Measurements from ENCODE around the gene TOGARAM2. TPM values are rescaled to one million over a fixed set of nuclear protein-coding genes. Genes with fewer than 3 reads are reported as not detected.

TOGARAM2 gene
- total RNA-seq, 2 experiments from 2014 or later, result 0.03 TPM; not detected in 1

DNA sequence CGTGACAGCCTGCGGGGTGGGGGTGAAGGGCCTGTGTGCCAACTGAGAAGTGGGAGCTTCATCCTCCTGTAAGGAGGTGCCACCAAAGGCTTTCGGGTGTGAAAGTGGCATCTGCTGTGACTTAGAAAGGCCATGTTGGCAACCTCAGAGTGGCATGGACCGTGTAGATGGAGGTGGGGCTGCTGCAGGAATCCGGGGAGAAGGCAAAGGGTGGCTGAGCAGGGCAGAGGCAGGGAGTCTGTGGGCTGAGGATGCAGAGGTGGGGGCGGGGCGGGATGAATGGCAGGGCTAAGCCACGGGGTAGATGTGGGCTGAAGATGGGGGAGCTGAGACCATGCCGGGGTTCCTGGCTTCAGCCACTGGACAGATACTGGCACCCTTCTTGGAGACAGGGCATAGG is 28.2 kb downstream of the TOGARAM2 start:
- POLR2A ChIA-PET, result no interaction called here
- no peaks in the 10 kb centered on the region for H3K4me1 ChIP-seq (ENCODE audit: insufficient read depth, low read length, poor library complexity, severe bottlenecking)
- H3K9me2 ChIP-seq (ENCODE audit: insufficient read depth, low read length), result no peaks in the 10 kb centered on the region
- H3K79me2 ChIP-seq (ENCODE audit: insufficient read depth, low read depth, low read length), result no peaks in the 10 kb centered on the region
- BruUV-seq (replicated peaks), result no TSS peak
- H3K36me3 ChIP-seq (ENCODE audit: insufficient read depth, low read length), result no peaks in the 10 kb centered on the region
- H3K4me2 ChIP-seq (ENCODE audit: low read length), result no peak overlapping the region
- no peaks in the 10 kb centered on the region for H3K9me3 ChIP-seq (ENCODE audit: low read length)
- H4K20me1 ChIP-seq (ENCODE audit: insufficient read depth, low read length), result no peaks in the 10 kb centered on the region
- TF ChIP-seq EZH2phosphoT487 (IDR thresholded peaks at IDR 0.05; ENCODE audit: borderline replicate concordance, low read depth, low read length), result no peak
- TF ChIP-seq, protein P1, sequence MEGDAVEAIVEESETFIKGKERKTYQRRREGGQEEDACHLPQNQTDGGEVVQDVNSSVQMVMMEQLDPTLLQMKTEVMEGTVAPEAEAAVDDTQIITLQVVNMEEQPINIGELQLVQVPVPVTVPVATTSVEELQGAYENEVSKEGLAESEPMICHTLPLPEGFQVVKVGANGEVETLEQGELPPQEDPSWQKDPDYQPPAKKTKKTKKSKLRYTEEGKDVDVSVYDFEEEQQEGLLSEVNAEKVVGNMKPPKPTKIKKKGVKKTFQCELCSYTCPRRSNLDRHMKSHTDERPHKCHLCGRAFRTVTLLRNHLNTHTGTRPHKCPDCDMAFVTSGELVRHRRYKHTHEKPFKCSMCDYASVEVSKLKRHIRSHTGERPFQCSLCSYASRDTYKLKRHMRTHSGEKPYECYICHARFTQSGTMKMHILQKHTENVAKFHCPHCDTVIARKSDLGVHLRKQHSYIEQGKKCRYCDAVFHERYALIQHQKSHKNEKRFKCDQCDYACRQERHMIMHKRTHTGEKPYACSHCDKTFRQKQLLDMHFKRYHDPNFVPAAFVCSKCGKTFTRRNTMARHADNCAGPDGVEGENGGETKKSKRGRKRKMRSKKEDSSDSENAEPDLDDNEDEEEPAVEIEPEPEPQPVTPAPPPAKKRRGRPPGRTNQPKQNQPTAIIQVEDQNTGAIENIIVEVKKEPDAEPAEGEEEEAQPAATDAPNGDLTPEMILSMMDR (conservative IDR thresholded peaks at IDR 0.05; ENCODE audit: low read length), result no peak
- intact Hi-C loops (cut with micrococcal nuclease; ENCODE audit: unreplicated experiment), result no loop called here
- no peak overlapping the region for H3K27ac ChIP-seq (ENCODE audit: low read depth, low read length, poor library complexity, severe bottlenecking)
- DNase-seq (ENCODE audit: low spot score), result no peak
- no peak overlapping the region for H3K4me3 ChIP-seq (ENCODE audit: low read depth, low read length, poor library complexity, severe bottlenecking)
- CTCF ChIA-PET (ENCODE audit: unreplicated experiment), result no interaction called here
- H2AFZ ChIP-seq (ENCODE audit: low read length), result no peak overlapping the region

DNA sequence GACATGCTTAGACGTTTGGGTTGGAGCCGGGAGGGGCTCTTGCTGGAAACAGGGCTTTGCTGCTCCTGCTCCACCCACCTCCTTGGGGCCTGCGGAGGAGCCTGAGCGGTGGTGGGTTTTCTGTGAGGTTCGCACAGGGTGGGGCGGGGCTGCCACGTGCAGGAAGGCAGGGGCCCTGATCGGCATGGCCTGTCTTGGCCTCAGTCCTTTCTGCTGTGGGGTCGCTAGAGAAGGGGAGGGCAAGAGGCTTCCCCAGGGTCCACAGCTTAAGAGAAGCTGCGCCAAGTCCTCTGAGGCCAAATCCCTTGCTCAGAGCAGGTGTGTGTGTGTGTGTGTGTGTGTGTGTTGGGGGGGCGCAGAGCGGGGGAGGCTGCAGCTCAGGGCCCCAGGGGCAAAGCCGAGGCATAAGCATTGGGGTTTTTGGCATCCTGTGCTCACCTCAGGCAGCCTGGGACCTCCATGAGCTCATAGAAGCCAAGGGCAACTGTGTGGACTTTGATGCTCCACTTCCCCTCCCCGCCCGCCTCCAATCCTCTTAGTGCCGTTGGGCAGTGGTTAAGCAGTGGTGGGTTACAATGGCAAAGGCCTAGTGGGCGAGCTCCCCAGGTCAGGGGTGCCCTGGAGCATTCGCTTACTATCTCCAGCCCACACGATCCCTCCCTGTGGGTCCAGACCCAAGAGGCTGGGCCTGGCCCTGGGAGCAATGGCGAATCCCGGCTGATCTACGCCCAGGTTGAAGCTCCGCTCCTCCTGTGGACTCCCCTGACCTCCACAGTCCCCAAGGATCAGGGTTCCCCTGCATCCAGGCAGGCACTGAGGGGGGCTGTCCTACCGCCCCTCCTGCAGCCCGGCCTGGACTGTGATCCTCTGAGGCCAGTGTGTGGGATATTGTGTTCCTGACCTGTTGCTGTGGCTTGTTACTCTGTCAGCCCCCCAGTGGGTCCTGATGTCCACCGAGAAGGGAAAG is 28.9 kb downstream of the TOGARAM2 start:
- ChIA-PET CTCF (ENCODE audit: unreplicated experiment) (no interaction called here), POLR2A (interaction anchor here (0.7 kb wide), 1 partner anchor 970 kb away, joined by 4 read pairs; no protein-coding TSS in a partner anchor)
- Histone ChIP-seq H3K27ac (ENCODE audit: low read depth, low read length, poor library complexity, severe bottlenecking) (no peak overlapping the region), H2AFZ (ENCODE audit: low read length) (no peak overlapping the region), H3K4me3 (ENCODE audit: low read depth, low read length, poor library complexity, severe bottlenecking) (no peak overlapping the region), H4K20me1 (ENCODE audit: insufficient read depth, low read length) (no peaks in the 10 kb centered on the region), H3K79me2 (ENCODE audit: insufficient read depth, low read depth, low read length) (no peaks in the 10 kb centered on the region), H3K9me2 (ENCODE audit: insufficient read depth, low read length) (no peaks in the 10 kb centered on the region), H3K9me3 (ENCODE audit: low read length) (no peaks in the 10 kb centered on the region), H3K36me3 (ENCODE audit: insufficient read depth, low read length) (no peaks in the 10 kb centered on the region), H3K4me2 (ENCODE audit: low read length) (no peak overlapping the region), H3K4me1 (ENCODE audit: insufficient read depth, low read length, poor library complexity, severe bottlenecking) (no peaks in the 10 kb centered on the region)
- no peak for DNase-seq (ENCODE audit: low spot score)
- BruUV-seq (replicated peaks), result no TSS peak
- intact Hi-C loops (cut with micrococcal nuclease; ENCODE audit: unreplicated experiment), result no loop called here
- TF ChIP-seq EZH2phosphoT487 (IDR thresholded peaks at IDR 0.05; ENCODE audit: borderline replicate concordance, low read depth, low read length), result no peak
- TF ChIP-seq, protein P1 (conservative IDR thresholded peaks at IDR 0.05; ENCODE audit: low read length), result no peak

DNA sequence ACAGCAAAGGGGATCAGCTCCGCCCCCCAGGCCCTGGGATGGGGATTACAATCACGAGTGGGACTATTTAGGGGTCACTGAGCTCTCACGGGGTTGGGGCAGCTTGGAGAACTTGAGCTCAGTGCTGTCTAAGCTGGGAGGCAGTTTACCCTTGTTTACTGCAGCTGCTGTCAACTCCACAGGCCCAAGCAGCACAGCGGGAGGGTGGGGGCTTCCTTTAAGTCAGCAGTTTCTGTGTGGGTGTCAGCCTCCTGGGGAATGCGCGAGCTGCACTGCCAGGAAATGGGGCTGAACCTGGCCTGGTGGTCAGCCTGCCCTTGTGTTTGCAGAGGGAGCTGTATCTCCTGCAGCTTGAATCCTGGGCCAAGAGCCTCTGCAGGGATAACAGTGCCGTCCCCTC is 29.8 kb downstream of the TOGARAM2 start:
- intact Hi-C loops (cut with micrococcal nuclease; ENCODE audit: unreplicated experiment), result no loop called here
- Histone ChIP-seq H3K9me3 (ENCODE audit: low read length) (no peaks in the 10 kb centered on the region), H4K20me1 (ENCODE audit: insufficient read depth, low read length) (no peaks in the 10 kb centered on the region), H2AFZ (ENCODE audit: low read length) (no peak overlapping the region), H3K4me3 (ENCODE audit: low read depth, low read length, poor library complexity, severe bottlenecking) (no peak overlapping the region), H3K79me2 (ENCODE audit: insufficient read depth, low read depth, low read length) (no peaks in the 10 kb centered on the region), H3K9me2 (ENCODE audit: insufficient read depth, low read length) (no peaks in the 10 kb centered on the region), H3K36me3 (ENCODE audit: insufficient read depth, low read length) (no peaks in the 10 kb centered on the region), H3K4me2 (ENCODE audit: low read length) (no peak overlapping the region), H3K4me1 (ENCODE audit: insufficient read depth, low read length, poor library complexity, severe bottlenecking) (no peaks in the 10 kb centered on the region), H3K27ac (ENCODE audit: low read depth, low read length, poor library complexity, severe bottlenecking) (no peak overlapping the region)
- BruUV-seq (replicated peaks), result no TSS peak
- POLR2A ChIA-PET, result no interaction called here
- TF ChIP-seq, protein P1 (conservative IDR thresholded peaks at IDR 0.05; ENCODE audit: low read length), result no peak
- TF ChIP-seq EZH2phosphoT487 (IDR thresholded peaks at IDR 0.05; ENCODE audit: borderline replicate concordance, low read depth, low read length), result no peak
- peak; percentile 6 for DNase-seq (ENCODE audit: low spot score)
- CTCF ChIA-PET (ENCODE audit: unreplicated experiment), result no interaction called here

All from OCI-LY7 (cell line).